B cell (primary cell): Measurements from ENCODE around the gene OCLN. TPM values are rescaled to one million over a fixed set of nuclear protein-coding genes. Genes with fewer than 3 reads are reported as not detected.

Source experiments
- ATAC-seq: fragments of 200-7000 bp; cut with Tn5 transposase; one replicate; pipeline ENCODE4 v1.10.0; 2021; ENCODE audit warnings: low read depth, mild to moderate bottlenecking, moderate number of reproducible peaks, moderate library complexity
- CTCF ChIA-PET: fragments of 350-600 bp; sonication (Branson Sonifier 250); formaldehyde crosslinking; loops from one replicate; lab custom pipeline; 2021; ENCODE audit warnings: antibody characterized with exemption, inconsistent platforms; lab: Charles Lee
- POLR2A ChIA-PET: fragments of 350-600 bp; sonication (Branson Sonifier 250); formaldehyde crosslinking; loops from one replicate; lab custom pipeline; 2021; ENCODE audit warnings: antibody characterized with exemption; lab: Charles Lee
- DNase-seq: peaks from one replicate; pipeline ENCODE4 v3.0.0; 2013
- H2AFZ ChIP-seq: 2 replicates; pipeline ENCODE4 v1.6.1; 2012; ENCODE audit warnings: mild to moderate bottlenecking, low read depth, low read length; ENCODE audit not compliant: insufficient read depth, poor library complexity, severe bottlenecking
- H3K27ac ChIP-seq, 2 donors: 1 replicate in 1 of 2; 2 replicates in 1 of 2; pipeline ENCODE4 v1.5.1; 2012 to 2013; ENCODE audit warnings: low read length in 2 of 2, mild to moderate bottlenecking in 2 of 2, moderate library complexity in 1 of 2
- H3K27me3 ChIP-seq, 4 experiments: fragments of 200-600 bp in 1 of 4; sonication (generic) in 1 of 4; replicated peaks in 1 of 4; 1 replicate in 2 of 4; 2 replicates in 2 of 4; pipeline versions ENCODE4 v1.6.1 to v1.7.0; 2013 to 2016; ENCODE audit warnings: low read length in 3 of 4, mild to moderate bottlenecking in 2 of 4, mixed read lengths in 1 of 4, moderate library complexity in 1 of 4; ENCODE audit not compliant: insufficient read depth in 4 of 4, control insufficient read depth in 3 of 4; ENCODE audit errors: control extremely low read depth in 1 of 4
- H3K36me3 ChIP-seq, 2 experiments: replicated peaks in 1 of 2; 1 replicate in 1 of 2; 2 replicates in 1 of 2; pipeline versions ENCODE4 v1.6.1 to v1.7.1; 2013; ENCODE audit warnings: low read length in 1 of 2; ENCODE audit not compliant: insufficient read depth in 2 of 2, control insufficient read depth in 1 of 2; ENCODE audit errors: control extremely low read depth in 1 of 2, extremely low read depth in 1 of 2
- H3K4me1 ChIP-seq, 2 donors: fragments of 200-600 bp in 1 of 2; sonication (generic) in 1 of 2; 1 replicate in 1 of 2; 2 replicates in 1 of 2; pipeline versions ENCODE4 v1.5.1 to v1.6.1; 2013 to 2017; ENCODE audit warnings: low read length in 2 of 2; ENCODE audit not compliant: control insufficient read depth in 2 of 2, insufficient read depth in 2 of 2
- H3K4me2 ChIP-seq: replicated peaks from 2 replicates; pipeline ENCODE3; 2012; ENCODE audit warnings: mild to moderate bottlenecking, low read depth, low read length; ENCODE audit not compliant: poor library complexity, severe bottlenecking
- H3K4me3 ChIP-seq, 5 experiments: fragments of 200-600 bp in 1 of 5; sonication (generic) in 1 of 5; 1 replicate in 3 of 5; 2 replicates in 2 of 5; pipeline versions ENCODE4 v1.5.1 to v1.7.0; 2011 to 2016; ENCODE audit warnings: low read length in 4 of 5, mild to moderate bottlenecking in 4 of 5, low read depth in 2 of 5, control low read depth in 1 of 5, moderate library complexity in 1 of 5; ENCODE audit not compliant: insufficient read depth in 1 of 5; ENCODE audit errors: control extremely low read depth in 1 of 5, extremely low read depth in 1 of 5
- H3K79me2 ChIP-seq: fragments of 200-600 bp; sonication (generic); one replicate; pipeline ENCODE4 v1.6.0; 2016; ENCODE audit warnings: low read length; ENCODE audit not compliant: control insufficient read depth, insufficient read depth
- H3K9ac ChIP-seq: fragments of 200-600 bp; sonication (generic); 2 replicates; pipeline ENCODE4 v1.6.1; 2017; ENCODE audit warnings: mild to moderate bottlenecking, low read length, moderate library complexity
- H3K9me3 ChIP-seq, 3 donors: one replicate each; pipeline versions ENCODE4 v1.6.1 to v1.7.1; 2013; ENCODE audit warnings: low read length in 2 of 3; ENCODE audit not compliant: control insufficient read depth in 2 of 3, insufficient read depth in 1 of 3; ENCODE audit errors: control extremely low read depth in 1 of 3
- H4K20me1 ChIP-seq: 2 replicates; pipeline ENCODE4 v1.6.0; 2012; ENCODE audit warnings: mild to moderate bottlenecking, low read length; ENCODE audit not compliant: insufficient read depth, control insufficient read depth, poor library complexity, severe bottlenecking
- H3K27ac Mint-ChIP-seq: one replicate; pipeline ENCODE4 v1.8.0; 2021; ENCODE audit warnings: mixed read lengths
- H3K27me3 Mint-ChIP-seq: one replicate; pipeline ENCODE4 v1.8.0; 2021; ENCODE audit warnings: mixed read lengths
- H3K4me1 Mint-ChIP-seq: one replicate; pipeline ENCODE4 v1.8.0; 2021; ENCODE audit warnings: mixed read lengths
- H3K4me3 Mint-ChIP-seq: one replicate; pipeline ENCODE4 v1.8.0; 2021; ENCODE audit warnings: mixed read lengths
- H3K9me3 Mint-ChIP-seq: one replicate; pipeline ENCODE4 v1.8.0; 2022; ENCODE audit warnings: mixed read lengths; ENCODE audit not compliant: insufficient read depth
- EZH2 ChIP-seq: IDR thresholded peaks from 2 replicates; pipeline ENCODE4 v1.6.1; 2012; ENCODE audit warnings: borderline replicate concordance, low read depth, mild to moderate bottlenecking, moderate library complexity, low read length; ENCODE audit not compliant: insufficient read depth, poor library complexity, severe bottlenecking
- WGBS: methylation state at CpG from one replicate; pipeline ENCODE4 v1.1.5; 2013; ENCODE audit warnings: missing lambda C conversion rate; ENCODE audit not compliant: insufficient coverage; 5-methylcytosine and 5-hydroxymethylcytosine counted together
- intact Hi-C: fragments of 100-400 bp; cut with micrococcal nuclease; formaldehyde crosslinking; loops from one replicate; pipeline ENCODE4 v1.10.0; 2022
- polyA plus RNA-seq: library from polyadenylated mRNA; depleted of rRNA; stranded (reverse); fragments of >200 nt; gene quantifications from 2 replicates; pipeline ENCODE4 v1.2.3, GENCODE V29; 2012
- total RNA-seq, 2 donors: library from RNA; stranded (reverse); fragments of 120-200 nt in 1 of 2; gene quantifications; 1 replicate in 1 of 2; 2 replicates in 1 of 2; pipeline versions ENCODE4 v1.2.3 to v1.2.4, GENCODE V29; 2013 to 2022
- TF ChIP-seq, protein P1 (sequence below): fragments of 200-600 bp; IDR thresholded peaks from one replicate; pipeline ENCODE4 v1.8.0; 2022; ENCODE audit warnings: antibody characterized with exemption, mild to moderate bottlenecking

Gene OCLN
- total and polyA plus RNA-seq, 2 donors (not counting 1 experiment from before 2014, with no cell fraction given): 4.3 to 5.6 TPM

DNA sequence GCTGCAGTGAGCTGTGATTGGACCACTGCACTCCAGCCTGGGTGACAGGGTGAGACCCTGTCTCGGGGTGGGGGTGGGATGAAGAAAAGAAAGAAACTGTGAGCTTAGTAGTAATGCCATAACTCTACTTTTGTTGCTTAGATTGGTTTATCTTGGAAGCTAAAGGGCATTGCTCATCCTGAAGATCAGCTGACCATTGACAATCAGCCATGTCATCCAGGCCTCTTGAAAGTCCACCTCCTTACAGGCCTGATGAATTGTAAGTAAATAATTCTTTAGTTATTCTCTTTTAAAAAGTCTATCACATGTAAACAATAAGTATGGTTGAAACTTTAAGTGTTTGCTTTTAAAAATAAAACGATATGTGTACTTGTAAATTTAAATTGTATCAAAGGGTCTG is 11.4 kb downstream of the OCLN start:
- Histone ChIP-seq H3K9me3 (no peaks in the 10 kb centered on the region), H3K36me3 (no peaks in the 10 kb centered on the region), H2AFZ (no peak overlapping the region), H3K79me2 (no peaks in the 10 kb centered on the region), H3K4me3 (no peak overlapping the region), H3K4me2 (no peak overlapping the region), H3K4me1 (no peaks in the 10 kb centered on the region), H3K27me3 (no peaks in the 10 kb centered on the region), H3K9ac (no peak overlapping the region), H3K27ac (no peak overlapping the region), H4K20me1 (no peaks in the 10 kb centered on the region)
- DNase-seq (no peak), ATAC-seq (no peak)
- WGBS: no CpG with 5 or more reads among the region's 2 CpGs
- TF ChIP-seq, protein P1, sequence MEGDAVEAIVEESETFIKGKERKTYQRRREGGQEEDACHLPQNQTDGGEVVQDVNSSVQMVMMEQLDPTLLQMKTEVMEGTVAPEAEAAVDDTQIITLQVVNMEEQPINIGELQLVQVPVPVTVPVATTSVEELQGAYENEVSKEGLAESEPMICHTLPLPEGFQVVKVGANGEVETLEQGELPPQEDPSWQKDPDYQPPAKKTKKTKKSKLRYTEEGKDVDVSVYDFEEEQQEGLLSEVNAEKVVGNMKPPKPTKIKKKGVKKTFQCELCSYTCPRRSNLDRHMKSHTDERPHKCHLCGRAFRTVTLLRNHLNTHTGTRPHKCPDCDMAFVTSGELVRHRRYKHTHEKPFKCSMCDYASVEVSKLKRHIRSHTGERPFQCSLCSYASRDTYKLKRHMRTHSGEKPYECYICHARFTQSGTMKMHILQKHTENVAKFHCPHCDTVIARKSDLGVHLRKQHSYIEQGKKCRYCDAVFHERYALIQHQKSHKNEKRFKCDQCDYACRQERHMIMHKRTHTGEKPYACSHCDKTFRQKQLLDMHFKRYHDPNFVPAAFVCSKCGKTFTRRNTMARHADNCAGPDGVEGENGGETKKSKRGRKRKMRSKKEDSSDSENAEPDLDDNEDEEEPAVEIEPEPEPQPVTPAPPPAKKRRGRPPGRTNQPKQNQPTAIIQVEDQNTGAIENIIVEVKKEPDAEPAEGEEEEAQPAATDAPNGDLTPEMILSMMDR: no peak
- no peak for TF ChIP-seq EZH2
- Mint-ChIP-seq H3K4me1 (no peaks in the 10 kb centered on the region), H3K4me3 (no peak overlapping the region), H3K9me3 (no peaks in the 10 kb centered on the region), H3K27me3 (peaks cover 25% of the 10 kb centered on the region), H3K27ac (no peak overlapping the region)
- intact Hi-C loops: no loop called here
- POLR2A ChIA-PET: no interaction called here
- CTCF ChIA-PET: no interaction called here

DNA sequence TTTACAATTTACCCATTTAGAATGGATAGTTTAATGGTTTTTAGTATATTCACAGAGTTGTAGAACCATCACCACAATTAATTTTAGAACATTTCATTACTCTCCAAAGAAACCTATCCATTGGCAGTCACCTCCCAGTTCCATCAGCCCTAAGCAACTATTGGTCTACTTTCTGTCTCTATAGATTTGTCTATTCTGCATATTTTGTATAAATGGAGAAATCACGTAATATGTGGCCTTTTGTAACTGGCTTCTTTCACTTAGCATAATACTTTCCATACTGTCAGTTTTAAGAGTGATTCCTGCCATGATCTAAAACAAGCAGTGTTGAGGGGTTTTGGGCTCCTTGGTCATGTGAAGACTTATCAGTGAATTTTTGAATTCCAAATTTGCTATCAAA is 12.7 kb downstream of the OCLN start:
- H3K79me2 ChIP-seq: no peaks in the 10 kb centered on the region
- intact Hi-C loops: no loop called here
- Mint-ChIP-seq H3K4me3 (no peak overlapping the region), H3K9me3 (no peaks in the 10 kb centered on the region), H3K4me1 (no peaks in the 10 kb centered on the region), H3K27ac (no peak overlapping the region), H3K27me3 (peaks cover 23% of the 10 kb centered on the region)
- H3K9me3 ChIP-seq: no peaks in the 10 kb centered on the region
- POLR2A ChIA-PET: no interaction called here
- ATAC-seq: no peak
- no peaks in the 10 kb centered on the region for H3K4me1 ChIP-seq
- H4K20me1 ChIP-seq: no peaks in the 10 kb centered on the region
- H3K9ac ChIP-seq: no peak overlapping the region
- H3K4me3 ChIP-seq: no peak overlapping the region
- H3K27ac ChIP-seq: no peak overlapping the region
- no CpG with 5 or more reads among the region's 1 CpG for WGBS
- TF ChIP-seq EZH2: no peak
- TF ChIP-seq, protein P1: no peak
- no peaks in the 10 kb centered on the region for H3K27me3 ChIP-seq
- H2AFZ ChIP-seq: no peak overlapping the region
- DNase-seq: no peak
- no peak overlapping the region for H3K4me2 ChIP-seq
- no peaks in the 10 kb centered on the region for H3K36me3 ChIP-seq
- CTCF ChIA-PET: no interaction called here
